HG03196 (cell line): Measurements from ENCODE around the gene MCEMP1.

ENCODE experiments used
- ATAC-seq: cut with Tn5 transposase; IDR thresholded peaks from one replicate; pipeline ENCODE4 v1.9.1; 2021; ENCODE audit not compliant: unreplicated experiment

MCEMP1 gene

GRCh38 chr19:7697721-7698287 lies 20.9 kb downstream of the MCEMP1 start:
- ATAC-seq: no peak

GRCh38 chr19:7698583-7698982 lies 21.7 kb downstream of the MCEMP1 start:
- no peak for ATAC-seq

GRCh38 chr19:7699003-7699402 lies 22.1 kb downstream of the MCEMP1 start:
- ATAC-seq: no peak

- no peak for ATAC-seq
Measured at GRCh38 chr19:7699417-7700401, 22.8 kb downstream of the MCEMP1 start.

- ATAC-seq: no peak
Measured at GRCh38 chr19:7701049-7701653, 24.3 kb downstream of the MCEMP1 start.

GRCh38 chr19:7701654-7702457 lies 25.0 kb downstream of the MCEMP1 start, which contains the start of gene FCER2:
Gene FCER2, minus strand, starts transcription at chr19:7702131. Its CDS starts 2,371 bp downstream, at chr19:7699760.
- peak; percentile 40 for ATAC-seq

- ATAC-seq: no peak
Measured at GRCh38 chr19:7703332-7703731, 26.4 kb downstream of the MCEMP1 start.

GRCh38 chr19:7704280-7705060 lies 27.6 kb downstream of the MCEMP1 start:
- ATAC-seq: no peak

GRCh38 chr19:7705387-7706187 lies 28.7 kb downstream of the MCEMP1 start:
- peak; percentile 49 for ATAC-seq

GRCh38 chr19:7706188-7706954 lies 29.5 kb downstream of the MCEMP1 start:
- ATAC-seq: no peak

GRCh38 chr19:7706955-7707456 lies 30.1 kb downstream of the MCEMP1 start:
- ATAC-seq: no peak

GRCh38 chr19:7709932-7710460 lies 33.1 kb downstream of the MCEMP1 start:
- ATAC-seq: no peak

GRCh38 chr19:7710616-7711015 lies 33.7 kb downstream of the MCEMP1 start:
- no peak for ATAC-seq

- no peak for ATAC-seq
Measured at GRCh38 chr19:7715671-7716070, 38.8 kb downstream of the MCEMP1 start.

- ATAC-seq: no peak
Measured at GRCh38 chr19:7716762-7717161, 39.9 kb downstream of the MCEMP1 start.

GRCh38 chr19:7718668-7719067 lies 41.8 kb downstream of the MCEMP1 start:
- no peak for ATAC-seq

- ATAC-seq: no peak
Measured at GRCh38 chr19:7720351-7720750, 43.5 kb downstream of the MCEMP1 start.

GRCh38 chr19:7722231-7722651 lies 45.4 kb downstream of the MCEMP1 start:
- ATAC-seq: no peak
